Gastroesophageal sphincter (tissue), 4 donors: ENCODE results near the gene TTLL5. TPM values are rescaled to one million over a fixed set of nuclear protein-coding genes. Genes with fewer than 3 reads are reported as not detected.

Experiments
- ATAC-seq: fragments of 150-250 bp; one replicate; pipeline ENCODE4 v1.9.1; 2016; ENCODE audit warnings: mild to moderate bottlenecking, moderate library complexity
- H3K27ac ChIP-seq, 4 donors: fragments of 200-600 bp; sonication (generic) in 3 of 4; 1 replicate in 3 of 4; 2 replicates in 1 of 4; pipeline ENCODE4 v1.5.1; 2016 to 2019
- H3K27me3 ChIP-seq: fragments of 200-600 bp; sonication (generic); one replicate; pipeline ENCODE4 v1.5.1; 2019
- H3K36me3 ChIP-seq, 2 donors: fragments of 200-600 bp; sonication (generic); one replicate each; pipeline ENCODE4 v1.5.1; 2019; ENCODE audit warnings: control low read depth in 1 of 2
- H3K4me1 ChIP-seq, 3 donors: fragments of 200-600 bp; sonication (generic); 1 replicate in 2 of 3; 2 replicates in 1 of 3; pipeline ENCODE4 v1.5.1; 2016 to 2019; ENCODE audit warnings: control low read depth in 2 of 3
- H3K4me3 ChIP-seq, 2 donors: fragments of 200-600 bp; sonication (generic); one replicate each; pipeline ENCODE4 v1.5.1; 2019; ENCODE audit warnings: mild to moderate bottlenecking in 1 of 2, moderate library complexity in 1 of 2
- H3K9me3 ChIP-seq, 3 donors: fragments of 200-600 bp; sonication (generic); one replicate each; pipeline ENCODE4 v1.5.1; 2017 to 2019; ENCODE audit warnings: control low read depth in 2 of 3
- CTCF ChIP-seq, 4 experiments: fragments of 200-600 bp in 2 of 4; fragments of 450-650 bp in 2 of 4; sonication (generic) in 1 of 4; IDR thresholded peaks; one replicate each; pipeline ENCODE4 v1.5.1; 2017 to 2019; ENCODE audit warnings: antibody characterized with exemption in 4 of 4, mild to moderate bottlenecking in 2 of 4, moderate library complexity in 2 of 4
- EP300 ChIP-seq: sonication (generic); formaldehyde crosslinking; IDR thresholded peaks from one replicate; pipeline ENCODE4 v1.6.1; 2017; ENCODE audit warnings: antibody characterized with exemption, mild to moderate bottlenecking
- POLR2A ChIP-seq, 2 donors: fragments of 450-650 bp; IDR thresholded peaks; one replicate each; pipeline ENCODE4 v1.6.1; 2017; ENCODE audit warnings: antibody characterized with exemption in 2 of 2, mild to moderate bottlenecking in 2 of 2, moderate library complexity in 1 of 2
- POLR2AphosphoS5 ChIP-seq: sonication (generic); formaldehyde crosslinking; IDR thresholded peaks from one replicate; pipeline ENCODE4 v1.6.1; 2017; ENCODE audit warnings: antibody characterized with exemption
- WGBS, 2 donors: methylation state at CpG; one replicate each; pipeline ENCODE4 v1.1.5; 2018; ENCODE audit warnings: low coverage in 1 of 2; 5-methylcytosine and 5-hydroxymethylcytosine counted together
- total RNA-seq, 4 donors: library from RNA; depleted of rRNA; stranded (reverse); fragments of >200 nt; gene quantifications; one replicate each; pipeline ENCODE4 v1.1.0, GENCODE V29; 2016

The TTLL5 gene
- total RNA-seq, 4 donors from 2014 or later: 18.1 to 30.0 (median 22.1) TPM

- Histone ChIP-seq H3K4me1 (no peaks in the 10 kb centered on the region), H3K4me3 (no peak overlapping the region), H3K36me3 (peaks cover 0 to 57% of the 10 kb centered on the region in 2 donors), H3K27me3 (no peaks in the 10 kb centered on the region), H3K9me3 (peaks cover 0 to 18% (median 0%) of the 10 kb centered on the region in 3 donors), H3K27ac (no peak overlapping the region)
- 38 to 67% methylated on average over 1 of the region's 1 CpG for WGBS, 2 donors
- TF ChIP-seq EP300: no peak
- TF ChIP-seq CTCF (IDR thresholded peaks at IDR 0.05): no peak
- no peak for TF ChIP-seq POLR2A (IDR thresholded peaks at IDR 0.05)
- TF ChIP-seq POLR2AphosphoS5: no peak
- ATAC-seq: no peak
These were observed 87.3 kb downstream of the TTLL5 start for GRCh38 chr14:75748336-75748735.

GRCh38 chr14:75751296-75751695 lies 90.2 kb downstream of the TTLL5 start:
- Histone ChIP-seq H3K36me3 (peaks cover 0 to 36% of the 10 kb centered on the region in 2 donors), H3K27ac (no peak overlapping the region), H3K27me3 (no peaks in the 10 kb centered on the region), H3K9me3 (peaks cover 0 to 16% (median 0%) of the 10 kb centered on the region in 3 donors), H3K4me3 (no peak overlapping the region), H3K4me1 (no peaks in the 10 kb centered on the region)
- ATAC-seq: no peak
- no peak for TF ChIP-seq POLR2A (IDR thresholded peaks at IDR 0.05)
- no peak for TF ChIP-seq CTCF (IDR thresholded peaks at IDR 0.05)
- no peak for TF ChIP-seq POLR2AphosphoS5
- TF ChIP-seq EP300: no peak
- 89% methylated on average over 5 of the region's 5 CpGs; no CpG with 5 or more reads in 1 of the 2 donors for WGBS, 2 donors

GRCh38 chr14:75752086-75752485 lies 91.0 kb downstream of the TTLL5 start:
- TF ChIP-seq POLR2A (IDR thresholded peaks at IDR 0.05) (no peak), EP300 (no peak), POLR2AphosphoS5 (no peak), CTCF (IDR thresholded peaks at IDR 0.05) (no peak)
- no peak overlapping the region for H3K27ac ChIP-seq

GRCh38 chr14:75752907-75753594 lies 92.0 kb downstream of the TTLL5 start:
- peaks cover 0 to 28% of the 10 kb centered on the region in 2 donors for H3K36me3 ChIP-seq
- no peak overlapping the region for H3K27ac ChIP-seq
- H3K4me1 ChIP-seq: no peaks in the 10 kb centered on the region
- TF ChIP-seq EP300 (no peak), POLR2A (IDR thresholded peaks at IDR 0.05) (no peak), CTCF (IDR thresholded peaks at IDR 0.05) (no peak), POLR2AphosphoS5 (no peak)
- no peaks in the 10 kb centered on the region for H3K27me3 ChIP-seq
- WGBS, 2 donors: 65 to 66% methylated on average over 3 to 4 of the region's 4 CpGs
- no peaks in the 10 kb centered on the region for H3K9me3 ChIP-seq
- no peak for ATAC-seq
- no peak overlapping the region for H3K4me3 ChIP-seq

More at GRCh38 chr14:75752086-75752485, 91.0 kb downstream of the TTLL5 start:
- 71 to 86% methylated on average over 3 of the region's 3 CpGs for WGBS, 2 donors
- Histone ChIP-seq H3K4me1 (no peaks in the 10 kb centered on the region), H3K27me3 (no peaks in the 10 kb centered on the region), H3K9me3 (peaks cover 0 to 9% (median 0%) of the 10 kb centered on the region in 3 donors), H3K36me3 (peaks cover 0 to 30% of the 10 kb centered on the region in 2 donors), H3K4me3 (no peak overlapping the region)
- ATAC-seq: no peak

- Histone ChIP-seq H3K4me3 (no peak overlapping the region), H3K36me3 (peaks cover 0 to 27% of the 10 kb centered on the region in 2 donors), H3K4me1 (no peaks in the 10 kb centered on the region), H3K27ac (no peak overlapping the region), H3K27me3 (no peaks in the 10 kb centered on the region), H3K9me3 (no peaks in the 10 kb centered on the region)
- 78 to 84% methylated on average over 4 of the region's 4 CpGs for WGBS, 2 donors
- no peak for ATAC-seq
- no peak for TF ChIP-seq POLR2A (IDR thresholded peaks at IDR 0.05)
- TF ChIP-seq EP300: no peak
- TF ChIP-seq POLR2AphosphoS5: no peak
- TF ChIP-seq CTCF (IDR thresholded peaks at IDR 0.05): no peak
These were observed 92.7 kb downstream of the TTLL5 start for GRCh38 chr14:75753696-75754095.
